ENCODE results near the gene DPH7.
"Not testable (repeated sequence)": the region's sequence is repeated elsewhere in the genome, so short reads cannot be mapped to it uniquely, and the experiment has no call there.

Gene DPH7

DNA sequence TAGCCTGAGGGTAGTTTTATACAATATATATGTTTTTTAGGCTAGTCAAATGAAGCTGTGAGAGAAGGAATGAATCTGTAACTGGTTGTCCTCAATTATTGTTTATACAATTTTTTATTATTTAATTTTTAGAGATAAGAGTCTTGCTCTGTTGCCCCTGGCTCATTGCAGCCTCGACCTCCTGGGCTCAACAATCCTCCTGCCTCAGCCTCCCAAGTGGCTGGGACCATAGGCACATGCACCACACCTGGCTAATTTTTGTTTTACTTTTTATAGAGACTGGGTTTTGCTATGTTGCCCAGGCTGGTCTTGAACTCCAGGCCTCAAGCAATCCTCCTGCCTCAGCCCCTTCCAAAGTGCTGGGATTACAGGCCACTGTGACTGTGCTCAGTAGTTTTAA lies 24.4 kb downstream of the DPH7 start:
- H3K27ac Mint-ChIP-seq: no peak overlapping the region
- H3K4me3 Mint-ChIP-seq: no peak overlapping the region
- H3K9me3 Mint-ChIP-seq: no peaks in the 10 kb centered on the region
- H3K36me3 Mint-ChIP-seq (ENCODE audit: low read depth): peaks cover 25% of the 10 kb centered on the region
- H3K27me3 Mint-ChIP-seq (ENCODE audit: low read depth): no peaks in the 10 kb centered on the region
- H3K4me1 Mint-ChIP-seq (ENCODE audit: low read depth): peaks cover 16% of the 10 kb centered on the region
- DNase-seq (ENCODE audit: low spot score): no peak

DNA sequence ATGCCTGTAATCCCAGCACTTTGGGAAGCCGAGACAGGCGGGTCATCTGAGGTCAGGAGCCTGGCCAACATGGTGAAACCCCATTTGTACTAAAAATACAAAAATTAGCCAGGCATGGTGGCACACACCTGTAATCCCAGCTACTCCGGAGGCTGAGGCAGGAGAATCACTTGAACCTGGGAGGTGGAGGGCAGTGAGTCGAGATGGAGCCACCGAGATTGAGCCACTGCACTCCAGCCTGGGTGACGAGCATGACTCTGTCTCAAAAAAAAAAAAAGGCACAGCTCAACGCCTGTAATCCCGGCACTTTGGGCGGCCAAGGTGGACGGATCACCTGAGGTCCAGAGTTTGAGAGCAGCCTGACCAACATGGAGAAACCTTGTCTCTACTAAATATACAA lies 25.1 kb downstream of the DPH7 start:
- H3K4me1 Mint-ChIP-seq (ENCODE audit: low read depth): peaks cover 16% of the 10 kb centered on the region
- H3K9me3 Mint-ChIP-seq; H3K27ac Mint-ChIP-seq; DNase-seq (ENCODE audit: low spot score); H3K4me3 Mint-ChIP-seq; H3K27me3 Mint-ChIP-seq (ENCODE audit: low read depth): not testable (repeated sequence)
- peaks cover 25% of the 10 kb centered on the region for H3K36me3 Mint-ChIP-seq (ENCODE audit: low read depth)

GRCh38 chr9:137552022-137552768 lies 26.5 kb downstream of the DPH7 start:
- Mint-ChIP-seq H3K4me3 (peak overlapping the region; percentile 90), H3K9me3 (no peaks in the 10 kb centered on the region), H3K4me1 (ENCODE audit: low read depth) (peaks cover 16% of the 10 kb centered on the region), H3K27me3 (ENCODE audit: low read depth) (no peaks in the 10 kb centered on the region), H3K27ac (peak overlapping the region; percentile 87), H3K36me3 (ENCODE audit: low read depth) (peaks cover 21% of the 10 kb centered on the region)
- DNase-seq (ENCODE audit: low spot score): no peak

DNA sequence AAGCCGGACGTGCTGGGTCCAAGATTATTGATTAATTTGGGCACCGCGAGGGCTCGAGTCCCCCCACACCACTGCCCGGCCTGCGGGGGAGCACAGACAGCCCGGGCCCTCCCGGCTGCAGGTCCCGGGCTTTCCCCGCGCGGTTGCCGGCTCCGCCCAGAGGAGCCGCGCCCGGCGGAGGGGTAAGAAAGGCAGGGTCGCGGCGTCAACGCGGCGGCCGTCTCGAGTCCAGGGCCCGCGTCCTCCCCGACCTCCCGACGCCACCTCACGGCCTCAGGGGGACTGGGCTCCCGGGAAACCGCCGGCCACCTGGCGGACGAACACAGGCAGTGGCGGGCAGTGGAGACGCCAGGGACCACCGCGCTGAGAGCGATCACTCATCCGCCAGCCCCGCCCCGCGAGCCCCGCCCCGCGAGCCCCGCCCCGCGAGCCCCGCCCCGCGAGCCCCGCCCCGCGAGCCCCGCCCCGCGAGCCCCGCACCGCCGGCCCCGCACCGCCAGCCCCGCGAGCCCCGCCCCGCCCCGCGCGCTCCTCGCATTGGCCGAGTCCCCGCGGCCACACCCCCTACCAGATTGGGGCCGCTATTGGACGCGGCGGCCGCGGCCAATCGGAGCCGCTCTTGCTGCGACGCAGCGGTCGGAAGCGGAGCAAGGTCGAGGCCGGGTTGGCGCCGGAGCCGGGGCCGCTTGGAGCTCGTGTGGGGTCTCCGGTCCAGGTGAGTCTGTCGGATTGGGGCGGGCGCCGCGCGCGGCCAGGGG lies 27.3 kb downstream of the DPH7 start, which contains the start of gene MRPL41:
Gene MRPL41 (plus strand): TSS at position 616 of the 758 bp plus-strand sequence. CDS start 203 bp downstream, outside the sequence.
- Mint-ChIP-seq H3K4me3 (peak within 1 kb of the TSS; percentile 90), H3K27ac (peak within 1 kb of the TSS; percentile 87), H3K27me3 (ENCODE audit: low read depth) (no peaks in the 10 kb centered on the region), H3K36me3 (ENCODE audit: low read depth) (peaks cover 19% of the 10 kb centered on the region), H3K4me1 (ENCODE audit: low read depth) (peaks cover 16% of the 10 kb centered on the region), H3K9me3 (no peaks in the 10 kb centered on the region)
- peak; percentile 92 for DNase-seq (ENCODE audit: low spot score)

DNA sequence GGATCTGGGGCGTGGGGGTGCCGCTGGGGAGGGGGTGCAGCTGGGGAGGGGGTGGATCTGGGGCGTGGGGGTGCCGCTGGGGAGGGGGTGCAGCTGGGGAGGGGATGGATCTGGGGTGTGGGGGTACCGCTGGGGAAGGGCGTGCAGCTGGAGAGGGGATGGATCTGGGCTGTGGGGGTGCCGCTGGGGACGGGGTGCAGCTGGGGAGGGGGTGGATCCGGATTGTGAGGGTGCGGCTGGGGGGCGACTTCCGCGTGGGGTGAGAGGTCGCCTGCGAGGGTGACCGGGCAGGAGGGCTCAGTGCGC lies 27.8 kb downstream of the DPH7 start:
- Mint-ChIP-seq H3K36me3 (ENCODE audit: low read depth) (peaks cover 17% of the 10 kb centered on the region), H3K4me1 (ENCODE audit: low read depth) (peaks cover 16% of the 10 kb centered on the region), H3K4me3 (peak overlapping the region; percentile 67), H3K27ac (peak overlapping the region; percentile 41)
- H3K9me3 Mint-ChIP-seq; H3K27me3 Mint-ChIP-seq (ENCODE audit: low read depth); DNase-seq (ENCODE audit: low spot score): not testable (repeated sequence)

- H3K9me3 Mint-ChIP-seq: no peaks in the 10 kb centered on the region
- H3K27ac Mint-ChIP-seq: peak within 1 kb of the TSS; percentile 92
- H3K36me3 Mint-ChIP-seq (ENCODE audit: low read depth): peaks cover 16% of the 10 kb centered on the region
- H3K27me3 Mint-ChIP-seq (ENCODE audit: low read depth): no peaks in the 10 kb centered on the region
- peak within 1 kb of the TSS; percentile 89 for H3K4me3 Mint-ChIP-seq
- peaks cover 16% of the 10 kb centered on the region for H3K4me1 Mint-ChIP-seq (ENCODE audit: low read depth)
- peak; percentile 27 for DNase-seq (ENCODE audit: low spot score)
Measured at GRCh38 chr9:137550231-137550621, 28.5 kb downstream of the DPH7 start, which contains the start of gene PNPLA7. TSS of gene PNPLA7 (minus strand) at chr9:137550402. CDS start at chr9:137550197, 205 bp downstream.

- H3K4me1 Mint-ChIP-seq (ENCODE audit: low read depth): peaks cover 13% of the 10 kb centered on the region
- H3K9me3 Mint-ChIP-seq: no peaks in the 10 kb centered on the region
- no peaks in the 10 kb centered on the region for H3K27me3 Mint-ChIP-seq (ENCODE audit: low read depth)
- H3K27ac Mint-ChIP-seq: no peak overlapping the region
- no peak overlapping the region for H3K4me3 Mint-ChIP-seq
- DNase-seq (ENCODE audit: low spot score): no peak
- H3K36me3 Mint-ChIP-seq (ENCODE audit: low read depth): peaks cover 5% of the 10 kb centered on the region
Measured at GRCh38 chr9:137547687-137548543, 30.8 kb downstream of the DPH7 start.

DNA sequence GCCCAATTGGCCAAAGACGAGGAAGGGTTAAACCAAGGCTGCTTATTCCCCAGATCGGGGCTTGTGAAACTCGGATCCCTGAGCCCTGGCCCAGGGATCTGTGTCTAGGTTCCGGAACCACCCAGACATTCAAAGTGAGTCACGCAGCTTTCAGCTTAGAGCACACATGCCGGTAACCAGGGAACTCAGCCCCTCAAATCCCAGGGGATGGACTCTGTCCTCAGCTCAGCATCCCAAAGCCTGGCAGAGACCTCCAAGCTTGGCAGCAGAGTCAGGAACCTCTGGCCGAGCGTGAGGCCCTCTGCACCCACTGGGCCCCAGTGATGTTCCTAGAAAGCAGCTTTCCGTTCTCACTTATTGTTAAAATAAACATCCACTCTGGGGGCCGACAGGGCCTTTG lies 33.6 kb downstream of the DPH7 start:
- Mint-ChIP-seq H3K9me3 (no peaks in the 10 kb centered on the region), H3K27ac (no peak overlapping the region), H3K36me3 (ENCODE audit: low read depth) (no peaks in the 10 kb centered on the region), H3K27me3 (ENCODE audit: low read depth) (no peaks in the 10 kb centered on the region), H3K4me1 (ENCODE audit: low read depth) (peaks cover 6% of the 10 kb centered on the region), H3K4me3 (no peak overlapping the region)
- no peak for DNase-seq (ENCODE audit: low spot score)

GRCh38 chr9:137544176-137544760 lies 34.5 kb downstream of the DPH7 start:
- Mint-ChIP-seq H3K27me3 (ENCODE audit: low read depth) (no peaks in the 10 kb centered on the region), H3K9me3 (no peaks in the 10 kb centered on the region), H3K36me3 (ENCODE audit: low read depth) (no peaks in the 10 kb centered on the region), H3K4me3 (no peak overlapping the region), H3K27ac (no peak overlapping the region), H3K4me1 (ENCODE audit: low read depth) (no peaks in the 10 kb centered on the region)
- no peak for DNase-seq (ENCODE audit: low spot score)

- Mint-ChIP-seq H3K4me1 (ENCODE audit: low read depth) (no peaks in the 10 kb centered on the region), H3K9me3 (no peaks in the 10 kb centered on the region), H3K4me3 (no peak overlapping the region), H3K27me3 (ENCODE audit: low read depth) (no peaks in the 10 kb centered on the region), H3K27ac (no peak overlapping the region), H3K36me3 (ENCODE audit: low read depth) (no peaks in the 10 kb centered on the region)
- DNase-seq (ENCODE audit: low spot score): no peak
Measured at GRCh38 chr9:137543237-137543963, 35.3 kb downstream of the DPH7 start.

GRCh38 chr9:137542486-137542885 lies 36.2 kb downstream of the DPH7 start:
- no peak for DNase-seq (ENCODE audit: low spot score)
- no peaks in the 10 kb centered on the region for H3K27me3 Mint-ChIP-seq (ENCODE audit: low read depth)
- H3K4me3 Mint-ChIP-seq: no peak overlapping the region
- no peak overlapping the region for H3K27ac Mint-ChIP-seq
- no peaks in the 10 kb centered on the region for H3K36me3 Mint-ChIP-seq (ENCODE audit: low read depth)
- no peaks in the 10 kb centered on the region for H3K4me1 Mint-ChIP-seq (ENCODE audit: low read depth)
- no peaks in the 10 kb centered on the region for H3K9me3 Mint-ChIP-seq

DNA sequence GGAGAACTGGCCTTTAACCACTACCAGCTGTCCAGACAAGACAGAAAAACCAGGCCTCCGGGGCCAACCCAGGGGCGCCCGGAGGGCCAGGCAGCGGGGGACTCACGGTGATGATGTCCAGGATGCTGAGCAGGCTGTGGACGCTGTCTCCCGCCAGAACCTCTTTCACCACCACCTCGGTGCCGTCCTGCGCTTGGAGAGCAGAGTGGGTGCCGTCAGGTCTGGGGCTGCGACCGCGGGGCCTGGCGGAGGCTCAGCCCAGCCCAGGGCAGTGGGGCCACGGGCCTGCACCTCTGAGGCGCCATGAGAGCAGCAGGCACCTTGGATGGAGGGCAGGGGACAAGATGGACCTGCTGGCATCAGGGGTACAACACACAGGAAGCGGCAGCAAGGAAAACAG lies 38.2 kb downstream of the DPH7 start:
- Mint-ChIP-seq H3K4me3 (no peak overlapping the region), H3K27me3 (ENCODE audit: low read depth) (no peaks in the 10 kb centered on the region), H3K9me3 (peaks cover 8% of the 10 kb centered on the region), H3K4me1 (ENCODE audit: low read depth) (peaks cover 11% of the 10 kb centered on the region), H3K36me3 (ENCODE audit: low read depth) (peaks cover 10% of the 10 kb centered on the region), H3K27ac (no peak overlapping the region)
- DNase-seq (ENCODE audit: low spot score): no peak

DNA sequence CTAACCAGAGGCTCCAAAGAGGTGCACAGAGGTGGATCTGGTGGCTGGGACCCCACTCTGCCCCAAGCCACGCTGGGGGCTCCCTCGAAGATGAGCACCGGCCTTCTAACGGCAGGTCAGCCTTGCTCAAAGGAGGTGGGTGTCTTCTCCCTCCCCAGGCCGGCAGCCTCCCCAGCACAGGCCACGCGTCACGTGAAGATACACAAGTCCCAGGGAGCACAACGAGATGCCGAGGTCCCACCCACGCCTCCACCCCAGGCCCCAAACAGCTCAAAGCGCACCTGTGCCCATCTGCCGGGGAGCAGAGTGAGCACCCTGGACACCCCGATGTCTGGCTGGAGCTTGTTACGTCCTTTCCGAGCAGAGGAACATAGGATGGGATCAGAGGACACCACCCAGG lies 40.7 kb downstream of the DPH7 start:
- Mint-ChIP-seq H3K4me1 (ENCODE audit: low read depth) (peaks cover 19% of the 10 kb centered on the region), H3K36me3 (ENCODE audit: low read depth) (peaks cover 13% of the 10 kb centered on the region), H3K27me3 (ENCODE audit: low read depth) (no peaks in the 10 kb centered on the region), H3K27ac (no peak overlapping the region), H3K4me3 (no peak overlapping the region), H3K9me3 (peaks cover 13% of the 10 kb centered on the region)
- DNase-seq (ENCODE audit: low spot score): no peak
